GM19372 (cell line): ENCODE data around the gene NR2E3.
"Not testable (repeated sequence)": the region's sequence is repeated elsewhere in the genome, so short reads cannot be mapped to it uniquely, and the experiment has no call there.

Experiments used
- ATAC-seq: cut with Tn5 transposase; IDR thresholded peaks from one replicate; pipeline ENCODE4 v1.9.1; 2021; ENCODE audit warnings: mild to moderate bottlenecking, low read depth, moderate library complexity; ENCODE audit not compliant: unreplicated experiment

Gene NR2E3

GRCh38 chr15:71812966-71813722, 2.8 kb downstream of the NR2E3 start:
- ATAC-seq, result no peak

GRCh38 chr15:71813723-71814470, 3.5 kb downstream of the NR2E3 start:
- no peak for ATAC-seq

GRCh38 chr15:71815301-71815700, 4.9 kb downstream of the NR2E3 start:
- ATAC-seq, result no peak

DNA sequence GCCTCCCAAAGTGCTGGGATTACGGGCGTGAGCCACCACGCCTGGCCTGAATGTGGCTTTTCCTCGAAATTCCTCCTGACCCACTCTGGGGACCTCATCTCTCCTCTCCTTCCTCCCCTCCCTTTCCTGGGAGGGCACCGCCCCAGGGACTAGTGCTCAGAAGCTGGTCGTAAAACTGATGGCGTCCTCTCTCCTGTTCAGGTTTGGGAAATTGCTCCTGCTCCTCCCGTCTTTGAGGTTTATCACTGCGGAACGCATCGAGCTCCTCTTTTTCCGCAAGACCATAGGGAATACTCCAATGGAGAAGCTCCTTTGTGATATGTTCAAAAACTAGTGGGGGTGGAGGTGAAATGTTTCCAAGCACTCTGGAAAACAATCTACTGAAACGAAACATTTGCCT, 7.0 kb downstream of the NR2E3 start:
- no peak for ATAC-seq

DNA sequence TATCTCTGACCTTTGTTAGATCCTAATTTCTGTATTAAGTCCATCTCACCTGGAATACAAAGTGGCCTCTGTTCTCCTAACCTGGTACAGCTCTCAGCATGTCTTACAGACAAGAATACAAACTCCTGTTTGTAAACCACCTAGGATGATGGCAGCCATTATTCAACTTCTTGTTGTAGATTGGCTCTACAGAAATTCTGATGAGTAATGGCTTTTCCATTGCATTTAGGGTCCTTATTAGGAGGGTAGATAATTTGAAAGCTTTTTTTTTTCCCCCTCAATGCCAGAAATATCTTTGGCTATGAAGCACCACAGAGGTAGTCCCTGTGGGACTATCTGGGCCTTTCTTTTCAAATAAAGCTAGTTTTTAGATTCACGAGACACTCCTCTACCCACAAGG, 9.8 kb downstream of the NR2E3 start:
- no peak for ATAC-seq

GRCh38 chr15:71821547-71822129, 11.3 kb downstream of the NR2E3 start:
- ATAC-seq, result no peak

DNA sequence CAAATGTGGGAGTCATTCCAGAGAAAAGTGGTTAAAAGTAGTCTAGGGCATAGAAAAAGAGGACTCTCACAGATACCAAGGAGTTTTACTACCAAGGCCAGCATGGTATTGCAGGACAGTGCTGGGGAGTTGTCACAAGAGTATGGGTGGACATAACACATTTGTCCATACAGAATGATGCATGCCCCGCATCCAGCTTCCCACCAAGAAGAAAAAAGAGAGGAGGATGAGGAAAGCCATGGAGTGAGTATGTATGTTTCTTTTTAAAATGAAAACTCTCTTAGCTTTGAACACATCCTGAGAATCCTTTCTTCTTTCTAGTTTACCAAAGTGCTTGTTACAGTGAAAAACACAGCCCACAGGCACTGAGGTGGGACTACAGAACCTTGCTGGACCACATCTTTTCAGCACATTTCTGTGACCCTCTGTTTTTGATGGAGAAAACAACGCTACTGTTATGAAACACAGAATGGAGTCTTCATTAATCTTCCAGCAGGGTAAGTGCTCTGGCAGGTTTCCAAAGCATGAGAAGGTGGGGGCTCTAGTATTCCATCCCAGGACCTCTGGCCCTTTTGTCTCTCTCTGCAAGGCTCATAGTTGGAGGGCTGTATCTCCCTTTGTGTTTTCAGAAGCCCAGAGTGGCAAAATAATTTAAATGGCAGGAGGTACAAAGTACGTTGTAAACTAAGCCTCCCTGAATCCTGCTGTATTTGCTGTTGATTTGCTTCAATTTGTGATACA, 12.7 kb downstream of the NR2E3 start:
- no peak for ATAC-seq

GRCh38 chr15:71823801-71824200, 13.4 kb downstream of the NR2E3 start:
- no peak for ATAC-seq

GRCh38 chr15:71825021-71825730, 14.8 kb downstream of the NR2E3 start:
- no peak for ATAC-seq

- no peak for ATAC-seq
Observed at GRCh38 chr15:71826196-71826595, 15.8 kb downstream of the NR2E3 start.

DNA sequence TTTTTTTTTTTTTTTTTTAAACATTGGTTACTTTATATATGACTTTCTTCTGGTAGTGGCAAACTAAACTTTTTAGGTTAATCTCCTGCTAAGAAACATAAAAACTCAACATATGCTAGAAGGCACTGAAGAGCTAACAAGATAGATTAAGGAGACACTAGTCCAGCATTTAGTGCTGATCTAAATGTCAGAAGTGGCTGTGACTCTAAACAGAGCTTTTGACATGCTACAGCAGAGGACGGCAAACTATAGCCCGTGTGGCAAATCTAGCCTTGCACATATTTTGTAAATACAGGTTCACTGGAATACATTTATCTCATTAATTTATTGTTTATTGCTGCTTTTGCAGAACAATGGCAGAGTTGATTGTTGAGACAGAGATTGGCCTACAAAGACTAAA, 20.6 kb downstream of the NR2E3 start:
- no peak for ATAC-seq

DNA sequence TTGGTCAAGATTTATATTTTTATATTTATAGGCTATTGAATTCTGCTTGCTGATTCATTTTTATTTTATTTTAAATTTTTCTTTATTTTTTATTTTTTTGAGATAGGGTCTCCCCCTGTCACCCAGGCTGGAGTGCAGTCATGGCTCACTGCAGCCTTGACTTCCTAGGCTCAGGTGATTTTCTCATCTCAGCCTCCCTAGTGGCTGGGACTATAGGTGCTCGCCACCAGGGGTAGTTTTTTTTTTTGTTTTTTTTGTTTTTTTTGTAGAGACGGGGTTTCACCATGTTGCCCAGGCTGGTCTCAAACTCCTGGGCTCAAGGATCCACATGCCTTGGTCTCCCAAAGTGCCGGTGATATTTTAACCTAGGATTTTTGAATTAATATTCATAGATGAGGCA, 31.2 kb downstream of the NR2E3 start:
- ATAC-seq, result no peak

- ATAC-seq, result no peak
Observed at GRCh38 chr15:71844916-71845315, 34.6 kb downstream of the NR2E3 start.

DNA sequence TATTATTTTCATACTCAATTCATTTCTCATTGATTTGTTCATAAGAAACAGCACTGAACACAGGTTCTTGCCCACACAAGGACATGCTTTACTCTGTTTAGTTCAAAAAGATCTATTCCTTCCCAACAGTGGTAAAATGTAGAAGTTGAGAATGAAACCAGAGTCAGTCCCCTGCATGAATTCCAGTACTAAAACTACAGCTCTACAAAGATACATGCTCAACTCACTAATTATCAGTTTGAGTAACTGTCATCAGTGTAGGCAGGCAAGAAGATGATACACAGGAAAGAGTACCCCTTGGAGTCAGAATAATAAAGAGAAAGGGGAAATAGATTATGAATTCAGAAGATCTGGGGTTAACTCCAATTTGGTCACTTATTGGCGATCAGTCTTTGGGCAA, 43.2 kb downstream of the NR2E3 start:
- no peak for ATAC-seq

- not testable (repeated sequence) for ATAC-seq
Observed at GRCh38 chr15:71858232-71858631, 47.9 kb downstream of the NR2E3 start.
